Measurements from ENCODE around the gene HHATL. TPM values are rescaled to one million over a fixed set of nuclear protein-coding genes. Genes with fewer than 3 reads are reported as not detected.

The HHATL gene
- total and polyA plus RNA-seq, 4 donors, result 0.39 to 2.7 (median 0.62) TPM

- TF ChIP-seq CTCF (IDR thresholded peaks at IDR 0.05; ENCODE audit: control extremely low read depth, extremely low read depth), result no peak
- ATAC-seq (ENCODE audit: insufficient read depth, low FRiP score) (no peak), DNase-seq (no peak)
- no peaks in the 10 kb centered on the region for H3K4me1 ChIP-seq (ENCODE audit: control insufficient read depth in 5 of 5, insufficient read depth in 5 of 5, low read length in 5 of 5)
- no peaks in the 10 kb centered on the region for H3K36me3 ChIP-seq (ENCODE audit: control insufficient read depth in 4 of 4, insufficient read depth in 4 of 4, low read length in 4 of 4)
- H3K9ac ChIP-seq (ENCODE audit: insufficient read depth in 1 of 2, low read length in 2 of 2), result no peak overlapping the region
- peaks cover 0 to 2% (median 0%) of the 10 kb centered on the region in 3 donors for H3K27me3 ChIP-seq (ENCODE audit: control insufficient read depth in 3 of 3, insufficient read depth in 3 of 3, low read length in 2 of 3)
- no peaks in the 10 kb centered on the region for H3K9me3 ChIP-seq (ENCODE audit: control insufficient read depth in 4 of 4, insufficient read depth in 3 of 4, low read length in 3 of 4)
- 81 to 88% methylated on average over 8 of the region's 8 CpGs for WGBS, 2 donors
- no peak overlapping the region for H3K4me3 ChIP-seq
- peak overlapping the region in 1 of 2 donors; percentile 3 for H3K27ac ChIP-seq (ENCODE audit: low read depth in 1 of 2, low read length in 1 of 2)
These were observed 1.7 kb upstream of the HHATL start for GRCh38 chr3:42704136-42704841.

GRCh38 chr3:42703695-42704025, 1.1 kb upstream of the HHATL start:
- no peak for DNase-seq

GRCh38 chr3:42702982-42703694, 540 bp upstream of the HHATL start:
- H3K4me1 ChIP-seq (ENCODE audit: control insufficient read depth in 5 of 5, insufficient read depth in 5 of 5, low read length in 5 of 5), result no peaks in the 10 kb centered on the region
- H3K36me3 ChIP-seq (ENCODE audit: control insufficient read depth in 4 of 4, insufficient read depth in 4 of 4, low read length in 4 of 4), result no peaks in the 10 kb centered on the region
- H3K27ac ChIP-seq (ENCODE audit: low read depth in 1 of 2, low read length in 1 of 2), result peak overlapping the region in 1 of 2 donors; percentile 85
- no peaks in the 10 kb centered on the region for H3K9me3 ChIP-seq (ENCODE audit: control insufficient read depth in 4 of 4, insufficient read depth in 3 of 4, low read length in 3 of 4)
- peaks cover 0 to 3% (median 2%) of the 10 kb centered on the region in 3 donors for H3K27me3 ChIP-seq (ENCODE audit: control insufficient read depth in 3 of 3, insufficient read depth in 3 of 3, low read length in 2 of 3)
- DNase-seq (no peak), ATAC-seq (ENCODE audit: insufficient read depth, low FRiP score) (no peak)
- WGBS, 2 donors, result 84 to 86% methylated on average over 6 of the region's 6 CpGs
- H3K4me3 ChIP-seq, result no peak overlapping the region
- H3K9ac ChIP-seq (ENCODE audit: insufficient read depth in 1 of 2, low read length in 2 of 2), result no peak overlapping the region
- TF ChIP-seq CTCF (IDR thresholded peaks at IDR 0.05; ENCODE audit: control extremely low read depth, extremely low read depth), result no peak

More at GRCh38 chr3:42703695-42704025, 1.1 kb upstream of the HHATL start:
- ATAC-seq (ENCODE audit: insufficient read depth, low FRiP score), result no peak
- peak overlapping the region in 1 of 2 donors; percentile 3 for H3K27ac ChIP-seq (ENCODE audit: low read depth in 1 of 2, low read length in 1 of 2)
- H3K27me3 ChIP-seq (ENCODE audit: control insufficient read depth in 3 of 3, insufficient read depth in 3 of 3, low read length in 2 of 3), result peaks cover 0 to 3% (median 2%) of the 10 kb centered on the region in 3 donors
- H3K9me3 ChIP-seq (ENCODE audit: control insufficient read depth in 4 of 4, insufficient read depth in 3 of 4, low read length in 3 of 4), result no peaks in the 10 kb centered on the region
- no peak overlapping the region for H3K9ac ChIP-seq (ENCODE audit: insufficient read depth in 1 of 2, low read length in 2 of 2)
- no peaks in the 10 kb centered on the region for H3K4me1 ChIP-seq (ENCODE audit: control insufficient read depth in 5 of 5, insufficient read depth in 5 of 5, low read length in 5 of 5)
- TF ChIP-seq CTCF (IDR thresholded peaks at IDR 0.05; ENCODE audit: control extremely low read depth, extremely low read depth), result no peak
- WGBS, 2 donors, result 76 to 80% methylated on average over 5 of the region's 5 CpGs
- no peak overlapping the region for H3K4me3 ChIP-seq
- H3K36me3 ChIP-seq (ENCODE audit: control insufficient read depth in 4 of 4, insufficient read depth in 4 of 4, low read length in 4 of 4), result no peaks in the 10 kb centered on the region
